ENCODE results near the gene APOA4.

DNA sequence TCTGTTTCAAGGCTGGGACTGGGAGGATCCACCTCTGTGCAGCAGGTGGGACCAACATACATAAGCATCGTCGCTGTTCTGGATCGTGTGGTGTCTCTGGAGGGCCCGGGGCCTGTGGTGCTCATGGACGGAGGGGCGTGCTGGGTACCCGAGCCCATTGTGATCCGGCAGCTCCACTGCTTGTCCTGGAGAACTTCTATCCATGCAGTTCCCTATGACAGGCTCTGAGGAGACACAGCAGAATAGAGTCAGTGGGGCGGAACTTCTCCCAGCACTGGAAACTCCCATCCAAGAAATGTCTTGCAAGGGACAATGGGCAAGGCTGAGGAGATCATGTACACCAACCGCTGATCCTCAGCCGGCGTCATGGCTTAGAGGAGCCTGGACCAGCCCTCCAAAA lies 26.0 kb upstream of the APOA4 start:
- TF ChIP-seq POLR2AphosphoS5 (IDR thresholded peaks at IDR 0.05; ENCODE audit: insufficient read depth, low read depth, low read length) = no peak
- TF ChIP-seq, protein P1, sequence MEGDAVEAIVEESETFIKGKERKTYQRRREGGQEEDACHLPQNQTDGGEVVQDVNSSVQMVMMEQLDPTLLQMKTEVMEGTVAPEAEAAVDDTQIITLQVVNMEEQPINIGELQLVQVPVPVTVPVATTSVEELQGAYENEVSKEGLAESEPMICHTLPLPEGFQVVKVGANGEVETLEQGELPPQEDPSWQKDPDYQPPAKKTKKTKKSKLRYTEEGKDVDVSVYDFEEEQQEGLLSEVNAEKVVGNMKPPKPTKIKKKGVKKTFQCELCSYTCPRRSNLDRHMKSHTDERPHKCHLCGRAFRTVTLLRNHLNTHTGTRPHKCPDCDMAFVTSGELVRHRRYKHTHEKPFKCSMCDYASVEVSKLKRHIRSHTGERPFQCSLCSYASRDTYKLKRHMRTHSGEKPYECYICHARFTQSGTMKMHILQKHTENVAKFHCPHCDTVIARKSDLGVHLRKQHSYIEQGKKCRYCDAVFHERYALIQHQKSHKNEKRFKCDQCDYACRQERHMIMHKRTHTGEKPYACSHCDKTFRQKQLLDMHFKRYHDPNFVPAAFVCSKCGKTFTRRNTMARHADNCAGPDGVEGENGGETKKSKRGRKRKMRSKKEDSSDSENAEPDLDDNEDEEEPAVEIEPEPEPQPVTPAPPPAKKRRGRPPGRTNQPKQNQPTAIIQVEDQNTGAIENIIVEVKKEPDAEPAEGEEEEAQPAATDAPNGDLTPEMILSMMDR (IDR thresholded peaks at IDR 0.05; ENCODE audit: extremely low read depth in 1 of 2, insufficient read depth in 1 of 2, low read depth in 1 of 2, low read length in 2 of 2) = no peak
- no peak for TF ChIP-seq EZH2 (IDR thresholded peaks at IDR 0.05; ENCODE audit: borderline replicate concordance, low read depth, low read length, severe bottlenecking)
- no peak for TF ChIP-seq FOS (IDR thresholded peaks at IDR 0.05; ENCODE audit: borderline replicate concordance, insufficient read depth, low read length)
- TF ChIP-seq POLR2A (IDR thresholded peaks at IDR 0.05; ENCODE audit: low read depth, low read length) = no peak
- TF ChIP-seq, protein P2, sequence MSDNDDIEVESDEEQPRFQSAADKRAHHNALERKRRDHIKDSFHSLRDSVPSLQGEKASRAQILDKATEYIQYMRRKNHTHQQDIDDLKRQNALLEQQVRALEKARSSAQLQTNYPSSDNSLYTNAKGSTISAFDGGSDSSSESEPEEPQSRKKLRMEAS (IDR thresholded peaks at IDR 0.05; ENCODE audit: insufficient read depth, insufficient read length) = no peak
- TF ChIP-seq JUN (IDR thresholded peaks at IDR 0.05; ENCODE audit: borderline replicate concordance, insufficient read depth, insufficient read length, low read depth) = no peak
- no peak for TF ChIP-seq MYC (IDR thresholded peaks at IDR 0.05; ENCODE audit: low read depth, low read length)
- no peak for TF ChIP-seq GATA2 (IDR thresholded peaks at IDR 0.05; ENCODE audit: insufficient read depth, insufficient read length, low read depth, low read length)
